ENCODE measurements around the gene MACROD2.

MACROD2 gene

DNA sequence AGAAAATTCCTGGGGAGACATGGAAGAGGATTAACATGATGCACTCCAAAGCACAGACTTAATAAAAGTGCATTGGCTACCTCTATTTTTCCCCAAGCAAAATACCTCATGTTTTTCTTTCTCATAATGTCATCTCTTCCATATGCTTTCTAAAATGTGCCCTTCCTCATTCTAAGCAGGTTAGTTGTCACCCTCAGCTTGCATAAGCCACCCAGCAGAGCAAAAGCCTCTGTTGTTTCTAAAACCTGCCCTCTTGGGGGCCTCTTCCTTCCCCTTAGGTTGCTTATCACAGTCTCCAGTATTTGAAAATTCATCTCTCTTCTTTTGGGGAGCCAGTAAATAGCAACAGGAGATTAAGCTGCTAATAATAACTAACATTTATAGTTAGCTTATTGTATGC, 525.7 kb downstream of the MACROD2 start:
- TF ChIP-seq, protein P1, sequence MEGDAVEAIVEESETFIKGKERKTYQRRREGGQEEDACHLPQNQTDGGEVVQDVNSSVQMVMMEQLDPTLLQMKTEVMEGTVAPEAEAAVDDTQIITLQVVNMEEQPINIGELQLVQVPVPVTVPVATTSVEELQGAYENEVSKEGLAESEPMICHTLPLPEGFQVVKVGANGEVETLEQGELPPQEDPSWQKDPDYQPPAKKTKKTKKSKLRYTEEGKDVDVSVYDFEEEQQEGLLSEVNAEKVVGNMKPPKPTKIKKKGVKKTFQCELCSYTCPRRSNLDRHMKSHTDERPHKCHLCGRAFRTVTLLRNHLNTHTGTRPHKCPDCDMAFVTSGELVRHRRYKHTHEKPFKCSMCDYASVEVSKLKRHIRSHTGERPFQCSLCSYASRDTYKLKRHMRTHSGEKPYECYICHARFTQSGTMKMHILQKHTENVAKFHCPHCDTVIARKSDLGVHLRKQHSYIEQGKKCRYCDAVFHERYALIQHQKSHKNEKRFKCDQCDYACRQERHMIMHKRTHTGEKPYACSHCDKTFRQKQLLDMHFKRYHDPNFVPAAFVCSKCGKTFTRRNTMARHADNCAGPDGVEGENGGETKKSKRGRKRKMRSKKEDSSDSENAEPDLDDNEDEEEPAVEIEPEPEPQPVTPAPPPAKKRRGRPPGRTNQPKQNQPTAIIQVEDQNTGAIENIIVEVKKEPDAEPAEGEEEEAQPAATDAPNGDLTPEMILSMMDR (IDR thresholded peaks at IDR 0.05; ENCODE audit: control insufficient read depth, insufficient read depth, low read depth, low read length, missing control alignments), result no peak
- DNase-seq (ENCODE audit: low read depth), result no peak
- H3K4me3 ChIP-seq (ENCODE audit: control insufficient read depth, low read depth, low read length), result no peak overlapping the region

DNA sequence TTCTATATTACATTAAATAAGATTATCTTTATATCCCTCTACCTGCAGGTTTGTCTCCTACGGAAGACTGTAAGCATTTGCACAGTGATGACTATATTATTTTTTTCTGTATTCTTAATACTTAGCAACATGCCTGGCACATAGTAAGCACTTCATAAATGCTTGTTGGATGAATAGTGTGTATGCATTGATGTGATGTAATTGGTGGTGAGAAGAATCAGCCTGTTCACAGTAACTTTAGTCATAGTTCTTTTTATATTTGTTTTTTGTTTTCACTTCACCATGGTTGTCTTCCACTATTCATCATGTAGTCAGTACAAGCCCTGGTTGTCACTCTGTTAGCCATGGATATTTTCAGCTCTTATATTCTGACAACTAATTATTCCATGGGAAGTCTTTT, 526.1 kb downstream of the MACROD2 start:
- TF ChIP-seq, protein P1 (IDR thresholded peaks at IDR 0.05; ENCODE audit: control insufficient read depth, insufficient read depth, low read depth, low read length, missing control alignments), result no peak
- no peak overlapping the region for H3K4me3 ChIP-seq (ENCODE audit: control insufficient read depth, low read depth, low read length)
- DNase-seq (ENCODE audit: low read depth), result no peak

DNA sequence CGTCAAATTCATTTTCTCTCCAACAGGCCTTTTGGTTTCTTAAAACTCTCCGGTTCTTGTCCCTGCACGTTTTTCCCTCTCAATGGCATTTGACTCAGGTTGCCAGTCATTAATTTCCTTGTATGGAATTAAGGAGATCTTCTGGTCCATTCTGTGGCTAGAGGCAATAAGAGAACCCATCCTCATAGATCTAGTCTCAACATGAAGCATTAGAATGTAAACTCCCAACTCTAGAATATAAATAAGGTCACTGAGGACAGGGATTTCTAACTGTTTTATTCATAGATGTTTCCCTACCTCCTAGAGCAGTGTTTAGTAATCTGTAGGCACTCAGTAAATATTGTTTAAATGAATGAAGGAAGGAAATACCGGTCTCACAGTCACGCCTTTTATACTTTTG, 527.3 kb downstream of the MACROD2 start:
- H3K4me3 ChIP-seq (ENCODE audit: control insufficient read depth, low read depth, low read length), result no peak overlapping the region
- TF ChIP-seq, protein P1 (IDR thresholded peaks at IDR 0.05; ENCODE audit: control insufficient read depth, insufficient read depth, low read depth, low read length, missing control alignments), result no peak
- DNase-seq (ENCODE audit: low read depth), result no peak

DNA sequence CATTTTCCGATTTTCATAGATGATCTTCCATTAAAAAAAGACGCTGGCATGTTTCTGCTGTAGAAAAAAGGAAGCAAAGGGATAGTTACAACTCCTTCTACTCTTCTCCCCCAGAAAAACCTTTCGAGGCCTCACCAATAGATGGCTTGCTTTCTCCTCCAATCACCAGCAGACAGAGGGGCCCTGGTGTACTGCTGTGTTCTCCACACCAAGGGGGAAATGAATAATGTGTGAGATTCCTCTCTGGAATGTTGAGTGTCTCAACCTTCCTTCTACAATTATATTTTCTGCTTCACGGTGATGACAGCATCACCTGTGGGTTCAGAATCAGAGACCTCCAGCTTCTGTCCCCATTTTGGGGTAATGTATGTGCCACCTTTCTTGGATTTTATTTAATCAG, 527.8 kb downstream of the MACROD2 start:
- DNase-seq (ENCODE audit: low read depth), result no peak
- TF ChIP-seq, protein P1 (IDR thresholded peaks at IDR 0.05; ENCODE audit: control insufficient read depth, insufficient read depth, low read depth, low read length, missing control alignments), result no peak
- H3K4me3 ChIP-seq (ENCODE audit: control insufficient read depth, low read depth, low read length), result no peak overlapping the region

DNA sequence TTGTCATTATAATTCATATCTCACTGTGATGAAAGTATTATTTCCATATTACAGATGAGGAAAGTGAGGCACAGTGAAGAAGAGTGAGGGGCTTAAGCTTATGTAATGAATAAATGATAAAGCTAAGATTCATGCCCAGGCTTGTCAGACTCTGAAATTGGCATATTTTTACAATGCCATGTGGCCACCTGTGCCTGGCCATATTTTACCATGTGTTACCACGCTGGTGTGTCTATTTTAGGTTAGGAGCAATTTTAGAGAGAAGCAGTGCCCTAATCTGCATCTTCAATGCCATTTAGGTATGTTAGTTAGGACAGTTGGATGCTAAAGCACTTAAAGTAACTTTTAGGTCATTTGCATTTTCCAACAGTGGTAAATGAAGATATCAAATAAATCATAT, 530.1 kb downstream of the MACROD2 start:
- TF ChIP-seq, protein P1 (IDR thresholded peaks at IDR 0.05; ENCODE audit: control insufficient read depth, insufficient read depth, low read depth, low read length, missing control alignments), result no peak
- H3K4me3 ChIP-seq (ENCODE audit: control insufficient read depth, low read depth, low read length), result no peak overlapping the region
- no peak for DNase-seq (ENCODE audit: low read depth)

DNA sequence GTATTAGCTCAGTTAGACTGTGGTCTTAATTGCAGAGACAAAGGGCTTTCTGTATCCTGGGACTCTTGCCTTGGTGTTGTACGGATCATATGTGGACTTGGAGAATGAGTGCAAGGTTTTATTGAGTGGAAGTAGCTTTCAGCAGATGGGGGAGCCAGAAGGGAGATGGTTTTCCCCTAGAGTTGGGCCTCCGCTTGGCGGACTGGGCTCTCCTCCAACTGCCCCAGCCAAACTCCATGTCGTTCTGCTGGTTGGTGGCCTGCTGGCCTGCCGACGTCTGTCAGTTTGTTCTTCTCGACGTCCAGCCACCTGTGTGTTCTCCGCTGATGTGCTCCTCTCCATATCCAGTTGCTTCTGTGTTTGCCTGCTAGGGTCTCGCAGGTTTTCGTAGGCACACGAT, 531.6 kb downstream of the MACROD2 start:
- H3K4me3 ChIP-seq (ENCODE audit: control insufficient read depth, low read depth, low read length), result no peak overlapping the region
- TF ChIP-seq, protein P1 (IDR thresholded peaks at IDR 0.05; ENCODE audit: control insufficient read depth, insufficient read depth, low read depth, low read length, missing control alignments), result no peak
- no peak for DNase-seq (ENCODE audit: low read depth)

DNA sequence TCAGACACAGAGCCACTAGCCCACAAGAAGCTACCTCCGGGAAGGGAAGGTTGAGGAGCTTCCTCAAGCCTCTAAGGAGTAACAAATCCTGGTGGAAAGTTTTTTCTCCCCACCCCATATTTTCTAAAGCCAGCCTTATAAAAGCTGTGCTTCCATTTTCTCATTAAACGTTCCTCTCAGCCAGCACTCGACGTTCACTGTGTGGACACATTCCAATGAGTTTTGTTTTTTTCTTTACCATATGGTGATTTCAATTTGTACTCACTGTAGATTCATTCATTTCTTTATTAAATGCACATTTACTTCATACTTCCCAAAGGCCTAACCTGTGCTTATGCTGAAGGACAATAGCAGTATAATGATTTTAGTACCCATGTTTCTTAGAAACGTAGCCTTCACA, 536.5 kb downstream of the MACROD2 start:
- DNase-seq (ENCODE audit: low read depth), result no peak
- TF ChIP-seq, protein P1 (IDR thresholded peaks at IDR 0.05; ENCODE audit: control insufficient read depth, insufficient read depth, low read depth, low read length, missing control alignments), result no peak
- H3K4me3 ChIP-seq (ENCODE audit: control insufficient read depth, low read depth, low read length), result no peak overlapping the region
